Lung (tissue), 12 donors: Measurements from ENCODE around the gene REEP3. TPM values are rescaled to one million over a fixed set of nuclear protein-coding genes. Genes with fewer than 3 reads are reported as not detected.

Source experiments
- ATAC-seq: fragments of 200-7000 bp; cut with Tn5 transposase; one replicate; pipeline ENCODE4 v1.9.1; 2020; ENCODE audit warnings: moderate number of reproducible peaks; ENCODE audit not compliant: insufficient read depth, low FRiP score
- DNase-seq, 3 donors: peaks; one replicate each; pipeline ENCODE4 v3.0.0-alpha.2; 2013 to 2017
- H3K27ac ChIP-seq, 2 donors: one replicate each; pipeline ENCODE4 v1.5.1; 2013; ENCODE audit warnings: mild to moderate bottlenecking in 2 of 2, moderate library complexity in 2 of 2, control low read depth in 1 of 2, inconsistent platforms in 1 of 2, low read depth in 1 of 2, low read length in 1 of 2
- H3K27me3 ChIP-seq, 3 donors: one replicate each; pipeline ENCODE4 v1.5.1; 2013; ENCODE audit warnings: low read length in 2 of 3; ENCODE audit not compliant: control insufficient read depth in 3 of 3, insufficient read depth in 3 of 3
- H3K36me3 ChIP-seq, 4 donors: one replicate each; pipeline ENCODE4 v1.5.1; 2013; ENCODE audit warnings: low read length in 4 of 4, mild to moderate bottlenecking in 1 of 4, moderate library complexity in 1 of 4; ENCODE audit not compliant: control insufficient read depth in 4 of 4, insufficient read depth in 4 of 4
- H3K4me1 ChIP-seq, 5 donors: one replicate each; pipeline ENCODE4 v1.5.1; 2013; ENCODE audit warnings: low read length in 5 of 5, mild to moderate bottlenecking in 2 of 5, moderate library complexity in 1 of 5; ENCODE audit not compliant: control insufficient read depth in 5 of 5, insufficient read depth in 5 of 5
- H3K4me3 ChIP-seq: one replicate; pipeline ENCODE4 v1.5.1; 2013; ENCODE audit warnings: mild to moderate bottlenecking, control low read depth, moderate library complexity
- H3K9ac ChIP-seq, 2 donors: one replicate each; pipeline ENCODE4 v1.5.1; 2013; ENCODE audit warnings: low read length in 2 of 2, control low read depth in 1 of 2; ENCODE audit not compliant: insufficient read depth in 1 of 2
- H3K9me3 ChIP-seq, 4 donors: one replicate each; pipeline ENCODE4 v1.5.1; 2013; ENCODE audit warnings: low read length in 3 of 4, mild to moderate bottlenecking in 1 of 4, moderate library complexity in 1 of 4; ENCODE audit not compliant: control insufficient read depth in 4 of 4, insufficient read depth in 3 of 4
- WGBS, 2 donors: extraction: QIAGEN DNeasy Blood & Tissue Kit; methylation state at CpG; one replicate each; pipeline ENCODE4 v1.1.7; 2013; 5-methylcytosine and 5-hydroxymethylcytosine counted together
- polyA plus RNA-seq, 2 donors: library from polyadenylated mRNA; stranded (reverse); fragments of 200-250 nt; gene quantifications; one replicate each; pipeline ENCODE4 v1.2.1, GENCODE V29; 2013
- total RNA-seq, 2 donors: library from RNA; depleted of rRNA in 1 of 2; stranded (reverse); fragments of >200 nt in 1 of 2; gene quantifications; one replicate each; pipeline ENCODE4 v1.2.1, GENCODE V29; 2014 to 2021
- TF ChIP-seq, protein P1 (sequence below): IDR thresholded peaks from 2 replicates; pipeline ENCODE4 v1.5.1; 2012; ENCODE audit warnings: mild to moderate bottlenecking; ENCODE audit errors: control extremely low read depth, extremely low read depth
- donor health status: control.
- donor health status: control.
- donor health status: Bipolar disorder and iron deficiency.
- donor health status: healthy.
- donor health status: DM: yes; HTN: yes; CAD: no.

REEP3 gene
- total and polyA plus RNA-seq, 4 donors, result 11.5 to 45.9 (median 24.5) TPM

DNA sequence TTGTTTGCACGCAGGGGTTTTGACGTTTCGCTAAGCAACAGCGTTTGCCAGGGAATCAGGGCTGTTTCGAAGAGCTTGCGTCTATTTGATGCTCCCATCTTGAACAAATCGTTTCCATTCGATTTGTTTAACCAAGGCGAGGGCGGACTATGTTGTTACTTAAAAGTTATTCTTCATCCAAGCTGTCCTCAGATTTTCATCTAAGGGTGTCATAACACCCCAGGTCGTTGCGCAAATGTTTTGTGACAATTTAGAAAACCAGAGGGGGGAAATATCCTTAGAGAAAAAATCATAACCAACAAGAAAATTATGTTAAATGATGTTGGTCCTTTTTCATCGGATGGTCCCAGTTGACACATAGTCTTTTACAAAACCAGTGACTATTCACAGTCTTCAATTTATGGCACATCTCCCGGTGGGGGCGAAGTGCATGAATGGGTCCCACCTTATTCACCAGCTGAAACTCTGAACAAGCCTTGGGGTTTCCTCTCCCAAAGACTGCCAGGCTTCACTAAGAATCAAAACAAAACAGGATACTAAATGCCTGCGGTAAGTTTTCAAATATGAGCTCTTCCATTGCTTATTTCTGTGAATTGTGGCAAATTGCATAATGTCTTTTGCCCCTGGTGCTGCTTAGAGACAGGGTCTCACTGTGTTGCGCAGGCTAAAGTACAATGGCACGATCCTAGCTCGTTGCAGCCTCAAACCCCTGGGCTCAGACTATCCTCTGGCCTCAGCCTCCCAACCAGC lies 109.9 kb downstream of the REEP3 start:
- Histone ChIP-seq H3K36me3 (no peaks in the 10 kb centered on the region), H3K27me3 (no peaks in the 10 kb centered on the region), H3K27ac (peak overlapping the region; percentile 92 to 99), H3K9ac (peak overlapping the region; percentile 71 to 78), H3K4me3 (peak overlapping the region; percentile 36), H3K9me3 (no peaks in the 10 kb centered on the region), H3K4me1 (peaks cover 0 to 34% (median 6%) of the 10 kb centered on the region in 5 donors)
- TF ChIP-seq, protein P1, sequence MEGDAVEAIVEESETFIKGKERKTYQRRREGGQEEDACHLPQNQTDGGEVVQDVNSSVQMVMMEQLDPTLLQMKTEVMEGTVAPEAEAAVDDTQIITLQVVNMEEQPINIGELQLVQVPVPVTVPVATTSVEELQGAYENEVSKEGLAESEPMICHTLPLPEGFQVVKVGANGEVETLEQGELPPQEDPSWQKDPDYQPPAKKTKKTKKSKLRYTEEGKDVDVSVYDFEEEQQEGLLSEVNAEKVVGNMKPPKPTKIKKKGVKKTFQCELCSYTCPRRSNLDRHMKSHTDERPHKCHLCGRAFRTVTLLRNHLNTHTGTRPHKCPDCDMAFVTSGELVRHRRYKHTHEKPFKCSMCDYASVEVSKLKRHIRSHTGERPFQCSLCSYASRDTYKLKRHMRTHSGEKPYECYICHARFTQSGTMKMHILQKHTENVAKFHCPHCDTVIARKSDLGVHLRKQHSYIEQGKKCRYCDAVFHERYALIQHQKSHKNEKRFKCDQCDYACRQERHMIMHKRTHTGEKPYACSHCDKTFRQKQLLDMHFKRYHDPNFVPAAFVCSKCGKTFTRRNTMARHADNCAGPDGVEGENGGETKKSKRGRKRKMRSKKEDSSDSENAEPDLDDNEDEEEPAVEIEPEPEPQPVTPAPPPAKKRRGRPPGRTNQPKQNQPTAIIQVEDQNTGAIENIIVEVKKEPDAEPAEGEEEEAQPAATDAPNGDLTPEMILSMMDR, result no peak
- DNase-seq (peak in 2 of 3 donors; percentile 95 to 96), ATAC-seq (no peak)
- 17 to 20% methylated on average over 19 of the region's 19 CpGs for WGBS, 2 donors

DNA sequence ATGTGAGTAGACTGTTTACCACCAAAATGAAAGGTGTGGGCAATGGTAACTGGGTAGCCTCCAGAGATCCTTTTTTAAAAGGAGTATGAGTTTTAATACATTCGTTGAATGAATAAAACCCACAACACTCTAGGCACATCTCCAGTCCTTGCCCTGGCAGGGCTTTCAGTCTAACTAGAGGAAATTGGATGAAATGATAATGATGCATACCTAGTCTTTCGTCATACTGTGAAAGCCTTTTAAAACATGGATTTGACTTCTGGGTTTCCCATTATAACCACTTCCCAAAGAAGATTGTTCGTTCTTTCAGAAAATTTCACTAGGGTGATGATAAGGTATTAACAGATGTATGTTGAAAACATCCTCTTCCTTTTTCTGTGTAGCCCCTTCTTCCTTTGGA lies 110.8 kb downstream of the REEP3 start:
- ATAC-seq (no peak), DNase-seq (no peak)
- 28 to 47% methylated on average over 3 of the region's 3 CpGs for WGBS, 2 donors
- H3K36me3 ChIP-seq, result no peaks in the 10 kb centered on the region
- peak overlapping the region in 1 of 2 donors; percentile 99 for H3K27ac ChIP-seq
- no peak overlapping the region for H3K4me3 ChIP-seq
- TF ChIP-seq, protein P1, result no peak
- H3K27me3 ChIP-seq, result no peaks in the 10 kb centered on the region
- no peaks in the 10 kb centered on the region for H3K9me3 ChIP-seq
- H3K4me1 ChIP-seq, result peaks cover 0 to 34% (median 6%) of the 10 kb centered on the region in 5 donors
- H3K9ac ChIP-seq, result no peak overlapping the region

DNA sequence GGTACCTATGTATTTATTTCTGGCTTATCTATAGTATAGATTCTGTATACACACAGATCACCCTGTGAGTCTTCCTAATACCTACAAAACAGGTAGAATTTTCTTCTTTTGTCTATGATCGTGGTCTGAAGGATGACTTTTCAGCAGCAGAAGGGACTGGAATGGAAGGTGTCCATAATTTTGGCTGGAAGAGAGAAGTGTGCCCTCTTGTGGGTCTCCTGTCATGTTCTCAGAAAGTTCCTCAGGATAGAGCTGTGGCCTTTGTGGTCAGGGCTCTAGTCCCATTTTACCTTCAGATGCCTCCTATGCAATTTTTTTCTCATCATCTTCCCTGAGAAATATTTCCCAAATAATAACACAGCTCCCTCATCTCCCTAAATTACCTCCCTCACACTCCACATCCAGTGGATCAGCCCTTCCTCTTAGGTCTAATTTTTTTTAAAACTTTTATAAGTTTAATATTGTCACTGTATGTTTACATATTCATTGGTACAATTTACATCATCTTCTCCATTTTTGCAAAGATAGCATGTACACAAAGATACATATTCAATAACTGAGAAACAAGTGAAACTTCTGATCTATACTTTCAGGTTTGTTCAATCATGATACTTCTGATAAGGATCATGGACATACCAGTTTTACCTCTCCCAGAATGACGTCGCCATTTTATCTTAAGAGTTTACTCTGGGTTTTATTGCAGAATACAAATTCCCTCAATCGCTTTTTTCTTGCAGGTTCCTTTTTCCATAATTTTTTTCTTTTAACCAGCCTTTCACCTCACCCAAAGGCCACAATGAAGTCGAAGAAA lies 112.7 kb downstream of the REEP3 start:
- ATAC-seq, result no peak
- 66 to 74% methylated on average over 5 of the region's 5 CpGs for WGBS, 2 donors
- Histone ChIP-seq H3K4me1 (peaks cover 0 to 18% (median 6%) of the 10 kb centered on the region in 5 donors), H3K27ac (no peak overlapping the region), H3K36me3 (no peaks in the 10 kb centered on the region), H3K27me3 (no peaks in the 10 kb centered on the region), H3K9ac (no peak overlapping the region), H3K9me3 (no peaks in the 10 kb centered on the region), H3K4me3 (no peak overlapping the region)
- DNase-seq, result peak in 2 of 3 donors; percentile 44 to 60
- TF ChIP-seq, protein P1, result no peak
